ENCODE results near the gene RTCA.
"Not testable (repeated sequence)": the region's sequence is repeated elsewhere in the genome, so short reads cannot be mapped to it uniquely, and the experiment has no call there.

RTCA gene

GRCh38 chr1:100265931-100266740, at the start of gene RTCA:
TSS of gene RTCA (plus strand) at chr1:100266216. CDS start at chr1:100266376, 160 bp downstream.
- DNase-seq, result peak; percentile 60

DNA sequence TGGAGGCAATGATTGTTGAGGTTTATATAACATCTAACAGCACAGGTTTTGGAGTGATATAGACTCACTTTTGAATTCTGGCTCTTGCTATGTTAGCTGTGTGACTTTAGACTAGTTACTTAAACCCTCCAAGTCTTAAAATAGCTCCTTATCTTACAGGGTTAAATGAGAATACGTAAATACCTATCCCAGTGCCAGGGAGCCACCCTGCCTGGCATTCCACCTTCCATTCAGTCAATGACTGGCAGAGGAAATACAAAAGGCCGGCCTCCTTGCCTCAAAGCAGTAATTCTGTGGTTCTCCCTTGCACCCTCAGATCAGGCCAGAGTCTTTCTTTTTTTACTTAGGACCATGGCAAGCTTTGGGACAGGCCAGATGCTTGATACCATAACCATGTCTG, 48.2 kb upstream of the RTCA start:
- no peak for DNase-seq

DNA sequence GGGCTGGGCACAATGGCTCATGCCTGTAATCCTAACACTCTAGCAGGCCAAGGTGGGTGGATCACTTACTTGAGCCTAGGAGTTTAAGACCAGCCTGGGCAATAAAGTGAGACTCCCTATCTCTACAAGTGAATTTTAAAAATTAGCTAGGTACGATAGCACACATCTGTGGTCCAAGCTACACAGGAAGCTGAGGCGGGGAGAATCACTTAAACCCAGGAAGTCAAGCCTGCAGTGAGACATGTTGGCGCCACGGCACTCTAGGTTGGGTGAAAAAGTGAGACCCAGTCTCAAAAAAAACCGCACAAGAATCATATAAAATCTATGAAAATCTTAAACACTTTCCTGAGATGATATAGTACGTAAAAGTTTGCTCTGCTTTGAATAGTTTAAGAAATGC, 46.6 kb upstream of the RTCA start:
- DNase-seq, result no peak

GRCh38 chr1:100219883-100220282, 46.1 kb upstream of the RTCA start:
- no peak for DNase-seq

DNA sequence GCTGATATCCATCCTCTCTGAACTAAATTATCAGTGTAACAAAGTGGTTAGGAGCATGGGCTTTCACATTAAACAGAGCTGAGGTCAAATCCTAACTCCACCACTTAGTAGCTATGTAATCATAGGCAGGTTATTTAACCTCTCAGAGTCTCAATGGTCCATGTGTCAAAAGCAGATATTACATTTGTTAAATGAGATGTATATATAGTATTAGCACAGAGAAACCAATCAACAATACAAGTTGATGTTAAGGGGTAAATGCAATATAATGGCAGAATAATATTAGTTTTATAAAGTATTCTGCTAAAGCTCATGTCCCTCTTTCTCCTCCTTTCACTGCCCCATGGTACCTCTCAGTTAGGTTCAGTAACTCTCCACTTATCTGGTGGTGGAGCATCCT, 43.6 kb upstream of the RTCA start:
- no peak for DNase-seq

DNA sequence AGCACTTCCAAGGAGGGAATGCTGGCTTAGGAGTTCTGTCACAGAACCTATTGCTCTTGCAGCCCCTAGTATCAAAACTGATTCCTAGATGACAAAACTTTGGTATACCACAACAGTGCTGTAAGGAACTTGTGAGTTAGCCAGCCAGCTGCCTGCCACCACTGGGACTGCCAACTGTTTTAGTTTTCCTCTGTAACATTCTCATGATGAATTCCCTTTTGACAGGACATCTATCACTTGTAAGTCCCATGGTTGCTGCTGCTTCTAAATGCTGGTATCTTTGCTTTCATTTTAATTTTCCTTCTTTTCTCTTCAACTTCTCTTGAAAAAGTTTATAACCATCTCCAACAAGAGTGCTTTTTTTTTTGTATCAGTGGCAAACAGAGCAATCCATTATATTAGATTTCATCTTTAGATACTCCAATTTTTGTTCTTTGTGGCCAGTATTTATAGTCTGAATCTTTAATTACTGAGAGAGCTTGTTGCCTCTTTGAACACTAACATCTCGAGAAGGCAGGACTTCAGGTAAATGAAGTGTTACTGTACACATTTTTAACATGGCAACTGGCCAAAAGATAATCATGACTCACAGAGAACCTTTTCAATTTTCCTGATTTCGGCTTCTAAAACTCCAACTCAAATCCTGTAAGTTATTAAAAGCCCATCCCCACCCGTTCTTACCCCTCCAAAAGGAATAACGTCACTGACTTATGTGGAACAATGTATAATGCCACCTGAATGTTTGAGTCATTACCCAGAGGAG, 36.2 kb upstream of the RTCA start:
- DNase-seq, result no peak

DNA sequence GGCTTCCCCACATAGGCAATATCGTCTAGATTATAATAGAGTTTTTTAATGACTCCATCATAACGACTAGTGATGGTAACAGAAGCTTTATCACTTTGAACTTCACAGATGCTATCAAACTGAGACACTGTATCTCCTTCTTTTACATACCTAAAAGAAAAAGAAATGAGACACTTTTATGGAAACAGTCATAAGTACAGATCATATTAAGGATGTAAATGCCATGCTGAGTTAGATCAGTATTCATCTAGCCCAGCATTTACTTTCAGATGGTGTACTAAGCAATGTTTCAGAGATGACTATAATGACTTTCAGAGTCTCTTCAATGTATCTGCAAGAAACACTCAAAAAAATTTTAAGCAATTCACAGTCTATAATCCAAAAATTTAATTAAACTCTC, 35.3 kb upstream of the RTCA start:
- DNase-seq, result no peak

- DNase-seq, result no peak
Observed at GRCh38 chr1:100231721-100232120, 34.3 kb upstream of the RTCA start.

- no peak for DNase-seq
Observed at GRCh38 chr1:100232156-100232555, 33.9 kb upstream of the RTCA start.

GRCh38 chr1:100233566-100233965, 32.5 kb upstream of the RTCA start:
- DNase-seq, result not testable (repeated sequence)

- no peak for DNase-seq
Observed at GRCh38 chr1:100234432-100234831, 31.6 kb upstream of the RTCA start.

DNA sequence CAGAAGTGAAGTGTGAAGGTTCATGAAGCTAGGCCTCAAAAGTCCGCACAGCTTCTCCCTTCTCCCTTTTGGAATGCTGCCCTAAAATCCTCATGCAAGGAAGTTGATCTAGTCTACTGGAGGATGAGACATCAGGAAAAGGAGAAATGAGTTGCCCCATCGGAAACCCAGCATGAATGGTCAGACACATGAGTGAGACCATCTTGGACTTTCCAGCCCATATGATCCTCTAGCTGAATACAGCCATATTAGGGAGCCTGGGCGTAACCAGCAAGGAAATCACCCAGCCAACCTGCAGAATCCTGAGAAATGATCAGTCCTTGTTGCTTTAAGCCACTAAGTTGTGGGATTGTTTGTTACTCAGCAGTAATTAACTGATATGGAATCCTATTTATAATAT, 28.9 kb upstream of the RTCA start:
- no peak for DNase-seq

GRCh38 chr1:100239961-100240360, 26.1 kb upstream of the RTCA start:
- DNase-seq, result no peak

- no peak for DNase-seq
Observed at GRCh38 chr1:100240631-100241030, 25.4 kb upstream of the RTCA start.

GRCh38 chr1:100246738-100247137, 19.3 kb upstream of the RTCA start:
- DNase-seq, result no peak

- DNase-seq, result no peak
Observed at GRCh38 chr1:100249155-100249536, 16.9 kb upstream of the RTCA start.

DNA sequence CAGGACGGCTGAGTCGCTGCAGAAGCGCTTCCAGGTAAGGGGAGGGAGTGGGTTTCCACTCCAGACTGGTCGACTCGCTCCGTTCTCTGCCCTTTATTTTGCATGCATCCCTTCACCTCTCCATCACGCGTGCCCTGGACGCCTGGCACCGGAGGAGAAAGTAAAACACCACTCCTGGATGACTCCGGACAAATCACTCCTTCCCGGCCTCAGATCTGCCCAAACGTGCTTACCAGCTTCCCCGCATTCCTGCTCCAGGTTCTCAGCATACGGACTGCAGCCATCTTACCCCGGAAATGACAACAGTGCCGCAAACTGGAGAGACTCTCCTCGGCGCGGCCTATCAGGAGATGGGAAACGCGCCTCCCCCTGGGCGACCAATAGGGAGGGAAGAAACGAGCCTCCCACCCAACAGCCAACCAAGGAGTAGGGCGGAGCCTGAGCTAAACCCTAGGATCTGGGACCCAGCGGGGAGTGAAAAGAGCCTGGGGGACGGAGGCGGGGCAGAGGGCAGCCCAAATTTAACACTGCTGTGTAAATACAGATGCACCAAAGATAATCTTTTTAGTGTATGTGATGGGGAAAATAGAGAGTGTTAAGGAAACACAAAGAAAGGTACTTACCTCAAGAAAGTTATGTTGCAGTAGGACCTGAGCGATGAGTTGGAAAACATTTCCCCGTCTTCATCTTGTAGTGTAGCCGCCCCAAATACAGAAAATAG, 16.3 kb upstream of the RTCA start, which contains the start of gene DBT:
TSS of gene DBT (minus strand) at position 298 of the 721 bp plus-strand sequence. CDS start at position 284, 14 bp downstream.
- peak; percentile 79 for DNase-seq

DNA sequence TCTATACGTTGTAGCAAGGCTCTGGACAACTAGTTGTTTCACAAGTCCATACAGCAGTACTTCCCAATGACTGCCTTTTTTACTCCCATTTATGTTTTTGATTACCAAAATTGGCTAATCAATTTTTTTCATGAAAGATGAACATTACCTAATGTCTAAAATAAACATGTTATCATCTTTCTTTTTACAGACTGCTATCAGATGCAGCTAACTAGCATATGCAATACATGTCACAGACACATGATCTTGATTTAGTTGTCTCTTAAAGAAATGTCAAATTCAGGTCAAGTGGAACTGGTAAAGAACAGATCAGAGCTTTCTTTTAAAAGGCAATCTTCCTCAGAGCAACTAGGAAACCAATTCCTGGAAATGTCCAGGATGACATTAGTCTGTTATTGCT, 15.8 kb upstream of the RTCA start:
- DNase-seq, result no peak

DNA sequence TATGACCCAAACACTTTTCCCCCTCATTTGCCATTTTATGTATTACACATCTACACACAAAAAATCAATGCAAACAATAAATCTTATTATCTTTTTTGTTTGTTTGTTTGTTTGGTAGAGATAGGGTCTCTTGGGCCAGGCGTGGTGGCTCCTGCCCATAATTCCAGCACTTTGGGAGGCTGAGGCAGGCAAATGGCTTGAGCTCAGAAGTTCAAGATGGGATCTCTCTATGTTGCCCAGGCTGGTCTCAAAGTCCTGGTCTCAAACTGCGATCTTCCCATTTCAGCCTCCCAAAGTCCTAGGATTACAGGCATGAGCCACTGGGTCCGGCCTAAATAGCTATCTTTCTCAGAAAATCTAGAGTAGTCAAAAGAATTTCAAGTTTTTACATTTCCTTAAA, 15.2 kb upstream of the RTCA start:
- no peak for DNase-seq

GRCh38 chr1:100252901-100253300, 13.1 kb upstream of the RTCA start:
- DNase-seq, result no peak

DNA sequence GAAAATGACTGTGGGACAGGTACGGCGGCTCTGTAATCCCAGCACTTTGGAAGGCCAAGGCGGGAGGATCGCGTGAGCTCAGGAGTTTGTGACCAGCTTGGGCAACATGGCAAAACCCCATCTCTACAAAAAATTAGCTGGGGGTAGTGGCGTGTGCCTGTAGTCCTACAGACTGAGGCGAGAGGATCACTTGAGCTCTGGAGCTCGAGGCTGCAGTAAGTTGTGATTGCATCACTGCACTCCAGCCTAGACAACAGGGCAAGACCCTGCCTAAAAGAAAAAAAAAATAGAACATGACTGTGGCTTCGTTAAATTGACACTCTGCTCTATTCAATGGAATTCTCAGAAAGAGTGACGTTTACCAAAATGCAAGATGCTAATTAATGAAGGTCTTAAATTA, 12.5 kb upstream of the RTCA start:
- no peak for DNase-seq

DNA sequence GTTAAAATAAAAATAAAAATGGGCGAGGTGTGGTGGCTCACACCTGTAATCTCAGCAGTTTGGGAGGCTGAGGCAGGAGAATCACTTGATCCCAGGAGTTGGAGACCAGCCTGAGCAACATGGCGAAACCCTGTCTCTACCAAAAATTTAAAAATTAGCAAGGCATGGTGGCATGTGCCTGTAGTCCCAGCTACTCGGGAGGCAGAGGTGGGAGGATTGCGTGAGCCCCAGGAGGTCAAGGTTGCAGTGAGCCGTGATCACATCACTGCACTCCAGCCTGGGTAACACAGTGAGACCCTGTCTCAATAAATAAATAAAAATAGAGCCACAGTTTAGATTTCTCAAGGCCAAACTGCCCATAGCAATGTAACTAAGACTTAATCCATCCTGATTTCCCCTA, 9.7 kb upstream of the RTCA start:
- DNase-seq, result not testable (repeated sequence)

DNA sequence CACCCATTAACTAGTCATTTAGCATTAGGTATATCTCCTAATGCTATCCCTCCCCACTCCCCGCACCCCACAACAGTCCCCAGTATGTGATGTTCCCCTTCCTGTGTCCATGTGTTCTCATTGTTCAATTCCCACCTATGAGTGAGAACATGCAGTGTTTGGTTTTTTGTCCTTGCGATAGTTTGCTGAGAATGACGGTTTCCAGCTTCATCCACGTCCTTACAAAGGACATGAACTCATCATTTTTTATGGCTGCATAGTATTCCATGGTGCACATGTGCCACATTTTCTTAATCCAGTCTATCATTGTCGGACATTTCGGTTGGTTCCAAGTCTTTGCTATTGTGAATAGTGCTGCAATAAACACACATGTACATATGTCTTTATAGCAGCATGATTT, 7.6 kb upstream of the RTCA start:
- DNase-seq, result not testable (repeated sequence)

- no peak for DNase-seq
Observed at GRCh38 chr1:100261686-100262085, 4.3 kb upstream of the RTCA start.
